Hepatocyte (in vitro differentiated cells): ENCODE measurements around the gene COX6A1.

Experiments
- EZH2 ChIP-seq: fragments of 200-600 bp; sonication (generic); IDR thresholded peaks from 2 replicates; pipeline ENCODE4 v1.6.1; 2016; ENCODE audit warnings: antibody characterized with exemption, mild to moderate bottlenecking, borderline replicate concordance
- TF ChIP-seq, protein P1 (sequence below): fragments of 200-600 bp; sonication (generic); IDR thresholded peaks from 2 replicates; pipeline ENCODE4 v1.5.1; 2016; ENCODE audit warnings: antibody characterized with exemption, mild to moderate bottlenecking; ENCODE audit not compliant: poor library complexity

DNA sequence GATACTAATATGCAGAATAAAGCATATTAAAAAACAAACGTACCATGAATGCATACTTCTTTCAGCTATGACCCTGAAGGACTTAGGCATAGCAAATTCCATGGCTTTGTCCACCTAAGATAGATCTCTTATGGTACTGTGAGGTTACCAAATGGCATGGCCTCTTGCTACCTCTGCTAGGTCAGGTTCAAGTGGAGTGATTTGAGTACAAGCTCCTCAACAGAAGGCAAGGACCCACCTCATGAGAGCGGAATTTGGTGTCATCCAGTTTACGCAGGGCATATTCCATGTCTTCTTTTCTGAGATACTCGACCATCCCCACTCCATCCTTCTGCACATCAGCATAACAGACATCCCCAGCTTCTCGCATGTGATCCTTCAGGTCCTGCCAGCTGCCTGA is 25.8 kb downstream of the COX6A1 start:
- TF ChIP-seq EZH2: no peak
- TF ChIP-seq, protein P1, sequence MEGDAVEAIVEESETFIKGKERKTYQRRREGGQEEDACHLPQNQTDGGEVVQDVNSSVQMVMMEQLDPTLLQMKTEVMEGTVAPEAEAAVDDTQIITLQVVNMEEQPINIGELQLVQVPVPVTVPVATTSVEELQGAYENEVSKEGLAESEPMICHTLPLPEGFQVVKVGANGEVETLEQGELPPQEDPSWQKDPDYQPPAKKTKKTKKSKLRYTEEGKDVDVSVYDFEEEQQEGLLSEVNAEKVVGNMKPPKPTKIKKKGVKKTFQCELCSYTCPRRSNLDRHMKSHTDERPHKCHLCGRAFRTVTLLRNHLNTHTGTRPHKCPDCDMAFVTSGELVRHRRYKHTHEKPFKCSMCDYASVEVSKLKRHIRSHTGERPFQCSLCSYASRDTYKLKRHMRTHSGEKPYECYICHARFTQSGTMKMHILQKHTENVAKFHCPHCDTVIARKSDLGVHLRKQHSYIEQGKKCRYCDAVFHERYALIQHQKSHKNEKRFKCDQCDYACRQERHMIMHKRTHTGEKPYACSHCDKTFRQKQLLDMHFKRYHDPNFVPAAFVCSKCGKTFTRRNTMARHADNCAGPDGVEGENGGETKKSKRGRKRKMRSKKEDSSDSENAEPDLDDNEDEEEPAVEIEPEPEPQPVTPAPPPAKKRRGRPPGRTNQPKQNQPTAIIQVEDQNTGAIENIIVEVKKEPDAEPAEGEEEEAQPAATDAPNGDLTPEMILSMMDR: no peak
